PC-9 (cell line): ENCODE data around the gene CALML5. TPM values are rescaled to one million over a fixed set of nuclear protein-coding genes. Genes with fewer than 3 reads are reported as not detected.

Source experiments
- BruUV-seq: library from RNA; stranded (reverse); fragments of 400-500 nt; replicated peaks from 2 replicates; lab custom pipeline; 2021; lab: Mats Ljungman, UMichigan
- CTCF ChIA-PET: fragments of 300-600 bp; sonication (Branson Sonifier 250); formaldehyde crosslinking; loops from one replicate; lab custom pipeline; 2022; ENCODE audit warnings: antibody characterized with exemption; lab: Charles Lee
- POLR2A ChIA-PET: fragments of 300-600 bp; sonication (Branson Sonifier 250); formaldehyde crosslinking; loops from one replicate; lab custom pipeline; 2022; ENCODE audit warnings: antibody characterized with exemption; ENCODE audit not compliant: unreplicated experiment; lab: Charles Lee
- DNase-seq, 2 experiments: peaks; one replicate each; pipeline versions ENCODE4 v3.0.0 to v3.0.0-alpha.2; 2015 to 2022; ENCODE audit warnings: mixed read lengths in 1 of 2
- H2AFZ ChIP-seq: fragments of 200-600 bp; sonication (generic); 2 replicates; pipeline ENCODE4 v1.8.1; 2017; ENCODE audit warnings: antibody characterized with exemption
- H3F3A ChIP-seq: fragments of 200-600 bp; sonication (generic); 2 replicates; pipeline ENCODE4 v1.8.1; 2017; ENCODE audit warnings: antibody characterized with exemption, mild to moderate bottlenecking, low read depth; ENCODE audit not compliant: insufficient read depth
- H3K27ac ChIP-seq: fragments of 200-600 bp; sonication (generic); 2 replicates; pipeline ENCODE4 v1.6.1; 2016; ENCODE audit warnings: mixed run types
- H3K27me3 ChIP-seq: fragments of 200-600 bp; sonication (generic); 2 replicates; pipeline ENCODE4 v1.6.1; 2016; ENCODE audit warnings: low read depth, mixed run types; ENCODE audit not compliant: insufficient read depth
- H3K36me3 ChIP-seq: fragments of 200-600 bp; sonication (generic); 2 replicates; pipeline ENCODE4 v1.6.1; 2016; ENCODE audit warnings: low read depth, mixed run types
- H3K4me1 ChIP-seq: fragments of 200-600 bp; sonication (generic); replicated peaks from 2 replicates; pipeline ENCODE4 v1.6.1; 2016; ENCODE audit warnings: mixed run types; ENCODE audit not compliant: insufficient read depth
- H3K4me2 ChIP-seq: fragments of 200-600 bp; sonication (generic); 2 replicates; pipeline ENCODE4 v1.6.1; 2017; ENCODE audit warnings: mixed run types
- H3K4me3 ChIP-seq: fragments of 200-600 bp; sonication (generic); 2 replicates; pipeline ENCODE4 v1.6.1; 2016; ENCODE audit warnings: mixed run types
- H3K79me2 ChIP-seq: fragments of 200-600 bp; sonication (generic); 2 replicates; pipeline ENCODE4 v1.6.1; 2017; ENCODE audit warnings: low read depth, mixed run types
- H3K9me2 ChIP-seq: fragments of 200-600 bp; sonication (generic); 2 replicates; pipeline ENCODE4 v1.8.1; 2017; ENCODE audit warnings: mild to moderate bottlenecking; ENCODE audit not compliant: insufficient read depth
- H3K9me3 ChIP-seq: fragments of 200-600 bp; sonication (generic); 2 replicates; pipeline ENCODE4 v1.8.1; 2016; ENCODE audit warnings: low read depth; ENCODE audit not compliant: insufficient read depth
- H4K20me1 ChIP-seq: fragments of 200-600 bp; sonication (generic); 2 replicates; pipeline ENCODE4 v1.8.1; 2017; ENCODE audit not compliant: insufficient read depth
- CTCF ChIP-seq: fragments of 200-600 bp; sonication (generic); conservative IDR thresholded peaks from 2 replicates; pipeline ENCODE4 v1.6.1; 2017; ENCODE audit warnings: mixed run types, antibody characterized with exemption, mild to moderate bottlenecking, moderate library complexity
- EZH2 ChIP-seq: fragments of 200-600 bp; sonication (generic); IDR thresholded peaks from 2 replicates; pipeline ENCODE4 v1.8.0; 2017; ENCODE audit warnings: antibody characterized with exemption, low read depth
- intact Hi-C: fragments of 100-400 bp; cut with micrococcal nuclease; formaldehyde crosslinking; loops from one replicate; pipeline ENCODE4 v1.10.0; 2022; ENCODE audit not compliant: unreplicated experiment
- total RNA-seq: library from RNA; stranded (reverse); gene quantifications from 2 replicates; pipeline ENCODE4 v1.2.3, GENCODE V29; 2021

The CALML5 gene
- total RNA-seq, 1 experiment from 2014 or later: 3.0 TPM

- ChIA-PET POLR2A (interaction anchor here (0.6 kb wide), 1 partner anchor 122 kb away, joined by 6 read pairs; no protein-coding TSS in a partner anchor), CTCF (no interaction called here)
- DNase-seq: no peak
- BruUV-seq: no TSS peak
- Histone ChIP-seq H4K20me1 (no peaks in the 10 kb centered on the region), H3K9me3 (no peaks in the 10 kb centered on the region), H3K36me3 (no peaks in the 10 kb centered on the region), H3K4me3 (no peak overlapping the region), H3K79me2 (0 out of 2 replicates have a peak, but pooled peaks cover 4% of the 10 kb centered on the region), H3K4me1 (peaks cover 30% of the 10 kb centered on the region), H3F3A (peaks cover 20% of the 10 kb centered on the region), H3K27ac (no peak overlapping the region), H2AFZ (no peak overlapping the region), H3K4me2 (no peak overlapping the region), H3K27me3 (no peaks in the 10 kb centered on the region), H3K9me2 (no peaks in the 10 kb centered on the region)
- no peak for TF ChIP-seq EZH2
- no peak for TF ChIP-seq CTCF
- intact Hi-C loops: no loop called here
Measured at GRCh38 chr10:5468262-5469106, 30.9 kb downstream of the CALML5 start.

GRCh38 chr10:5467634-5468255 lies 31.6 kb downstream of the CALML5 start:
- H3K9me2 ChIP-seq: no peaks in the 10 kb centered on the region
- intact Hi-C loops: loop anchor here (2.0 kb wide), 2 partner anchors 79 to 155 kb away; no protein-coding TSS in a partner anchor
- no peaks in the 10 kb centered on the region for H3K9me3 ChIP-seq
- H3K4me1 ChIP-seq: peaks cover 30% of the 10 kb centered on the region
- no peaks in the 10 kb centered on the region for H4K20me1 ChIP-seq
- no peaks in the 10 kb centered on the region for H3K36me3 ChIP-seq
- TF ChIP-seq CTCF: no peak
- BruUV-seq: no TSS peak
- H3K79me2 ChIP-seq: 0 out of 2 replicates have a peak, but pooled peaks cover 4% of the 10 kb centered on the region
- no peak overlapping the region for H3K4me2 ChIP-seq
- no peak overlapping the region for H2AFZ ChIP-seq
- peaks cover 20% of the 10 kb centered on the region for H3F3A ChIP-seq
- no peak overlapping the region for H3K27ac ChIP-seq
- no peak for DNase-seq
- no peaks in the 10 kb centered on the region for H3K27me3 ChIP-seq
- CTCF ChIA-PET: no interaction called here
- no peak overlapping the region for H3K4me3 ChIP-seq
- POLR2A ChIA-PET: interaction anchor here (1.5 kb wide), 1 partner anchor 79 kb away, joined by 12 read pairs; no protein-coding TSS in a partner anchor

GRCh38 chr10:5467207-5467535 lies 32.2 kb downstream of the CALML5 start:
- Histone ChIP-seq H3K9me2 (no peaks in the 10 kb centered on the region), H3K79me2 (0 out of 2 replicates have a peak, but pooled peaks cover 4% of the 10 kb centered on the region), H3K36me3 (no peaks in the 10 kb centered on the region), H3K4me2 (peak overlapping the region; percentile 76), H4K20me1 (no peaks in the 10 kb centered on the region), H3K27me3 (no peaks in the 10 kb centered on the region), H3F3A (peaks cover 24% of the 10 kb centered on the region), H3K27ac (peak overlapping the region; percentile 91), H2AFZ (no peak overlapping the region), H3K9me3 (no peaks in the 10 kb centered on the region), H3K4me1 (peaks cover 30% of the 10 kb centered on the region), H3K4me3 (no peak overlapping the region)
- POLR2A ChIA-PET: interaction anchor here (0.6 to 1.5 kb wide), 3 partner anchors 80 to 127 kb away, joined by 3 to 12 read pairs (median 5); no protein-coding TSS in a partner anchor
- no peak for DNase-seq
- no TSS peak for BruUV-seq
- intact Hi-C loops: loop anchor here (2.0 kb wide), 2 partner anchors 80 to 156 kb away; no protein-coding TSS in a partner anchor
- no peak for TF ChIP-seq CTCF
- TF ChIP-seq EZH2: no peak
- CTCF ChIA-PET: interaction anchor here (1.0 kb wide), 1 partner anchor 80 kb away, joined by 6 read pairs; no protein-coding TSS in a partner anchor
